K562 (cell line): Measurements from ENCODE around the gene TCF20. TPM values are rescaled to one million over a fixed set of nuclear protein-coding genes. Genes with fewer than 3 reads are reported as not detected.

Experiments
- ARID2 ChIP-seq: fragments of 450-650 bp; IDR thresholded peaks from 2 replicates; pipeline ENCODE4 v1.6.1; 2017; ENCODE audit warnings: antibody characterized with exemption, mild to moderate bottlenecking
- ARID4B ChIP-seq: sonication (generic); formaldehyde crosslinking; IDR thresholded peaks from 2 replicates; pipeline ENCODE4 v1.8.0; 2022; ENCODE audit warnings: mild to moderate bottlenecking, missing genetic modification reagents
- BRF2 ChIP-seq: IDR thresholded peaks from 3 replicates; pipeline ENCODE4 v1.6.1; 2011; ENCODE audit warnings: borderline replicate concordance, mild to moderate bottlenecking; ENCODE audit not compliant: insufficient read length, insufficient read depth
- CAMTA2 ChIP-seq: fragments of 250-450 bp; sonication (Bioruptor Pico); conservative IDR thresholded peaks from 2 replicates; pipeline ENCODE4 v1.5.1; 2022
- ETV1 ChIP-seq: fragments of 450-650 bp; conservative IDR thresholded peaks from 2 replicates; pipeline ENCODE4 v1.6.1; 2016; ENCODE audit warnings: missing genetic modification characterization, control low read depth, low read depth, missing compliant biosample characterization
- FOXP1 ChIP-seq: sonication (generic); formaldehyde crosslinking; IDR thresholded peaks from 2 replicates; pipeline ENCODE4 v1.8.0; 2022; ENCODE audit warnings: mild to moderate bottlenecking, missing genetic modification reagents
- JUN ChIP-seq, 2 experiments: sonication (generic) in 1 of 2; formaldehyde crosslinking in 1 of 2; IDR thresholded peaks; 2 replicates each; pipeline versions ENCODE4 v1.6.1 to v1.8.0; 2012 to 2022; ENCODE audit warnings: borderline replicate concordance in 2 of 2, mild to moderate bottlenecking in 2 of 2, improper control_type of control experiment in 1 of 2, low read depth in 1 of 2, low read length in 1 of 2, missing genetic modification reagents in 1 of 2
- L3MBTL2 ChIP-seq: fragments of 450-650 bp; IDR thresholded peaks from 2 replicates; pipeline ENCODE4 v1.6.1; 2016; ENCODE audit warnings: mild to moderate bottlenecking, moderate library complexity
- MED1 ChIP-seq: sonication (generic); formaldehyde crosslinking; IDR thresholded peaks from 2 replicates; pipeline ENCODE4 v1.8.1; 2023; ENCODE audit warnings: missing genetic modification reagents, borderline replicate concordance
- MIER1 ChIP-seq: fragments of 450-650 bp; IDR thresholded peaks from 2 replicates; pipeline ENCODE4 v1.6.1; 2016; ENCODE audit warnings: antibody characterized with exemption, mild to moderate bottlenecking, low read depth
- NCOA4 ChIP-seq: fragments of 450-650 bp; IDR thresholded peaks from 2 replicates; pipeline ENCODE4 v1.6.1; 2018; ENCODE audit warnings: mild to moderate bottlenecking; ENCODE audit not compliant: partially characterized antibody
- PTBP1 ChIP-seq: fragments of 200-400 bp; formaldehyde crosslinking; IDR thresholded peaks from 2 replicates; pipeline ENCODE4 v1.6.1; 2017; ENCODE audit warnings: low read depth, low read length
- RAD51 ChIP-seq: fragments of 450-650 bp; IDR thresholded peaks from 2 replicates; pipeline ENCODE4 v1.7.1; 2016; ENCODE audit warnings: low read depth, mild to moderate bottlenecking, borderline replicate concordance
- RBM25 ChIP-seq: fragments of 200-400 bp; formaldehyde crosslinking; IDR thresholded peaks from 2 replicates; pipeline ENCODE4 v1.6.1; 2018; ENCODE audit warnings: low read length, low read depth, moderate library complexity; ENCODE audit not compliant: severe bottlenecking
- RCOR1 ChIP-seq, 2 experiments: IDR thresholded peaks; 2 replicates each; pipeline ENCODE4 v1.6.1; 2012; ENCODE audit warnings: low read depth in 2 of 2, low read length in 2 of 2, borderline replicate concordance in 1 of 2, improper control_type of control experiment in 1 of 2
- SP1 ChIP-seq: sonication (generic); formaldehyde crosslinking; IDR thresholded peaks from 2 replicates; pipeline ENCODE4 v1.8.1; 2022; ENCODE audit warnings: mild to moderate bottlenecking, missing genetic modification reagents
- TCF7 ChIP-seq: sonication (generic); IDR thresholded peaks from 2 replicates; pipeline ENCODE4 v1.6.1; 2016; ENCODE audit warnings: antibody characterized with exemption, borderline replicate concordance
- THRB ChIP-seq: fragments of 450-650 bp; formaldehyde crosslinking; conservative IDR thresholded peaks from 2 replicates; pipeline ENCODE4 v1.4.0; 2022; ENCODE audit warnings: mild to moderate bottlenecking, missing genetic modification characterization
- ZNF263 ChIP-seq: sonication (generic); formaldehyde crosslinking; IDR thresholded peaks from 2 replicates; pipeline ENCODE4 v1.8.0; 2022; ENCODE audit warnings: mild to moderate bottlenecking, missing genetic modification reagents, borderline replicate concordance
- ZNF384 ChIP-seq: IDR thresholded peaks from 2 replicates; pipeline ENCODE4 v1.6.1; 2012; ENCODE audit warnings: low read depth, low read length, improper control_type of control experiment
- ZNF77 ChIP-seq: fragments of 250-450 bp; sonication (Bioruptor Pico); IDR thresholded peaks from 2 replicates; pipeline ENCODE4 v1.5.0; 2020
- polyA plus RNA-seq, 8 experiments: library from polyadenylated mRNA; depleted of rRNA in 4 of 8; stranded (reverse) in 5 of 8; unstranded in 3 of 8; fragments of >200 nt; fragmentation: Nextera tagmentation in 2 of 8; fragmentation: Illumina TruSeq in 1 of 8; extraction: Ambion mirVana in 2 of 8; extraction: Trizol in 1 of 8; gene quantifications; 2 replicates each; pipeline versions ENCODE4 v1.2.1 to v1.2.3, GENCODE V29; 2011 to 2014; ENCODE audit warnings: inconsistent platforms in 1 of 8, missing spikeins in 1 of 8
- total RNA-seq, 7 experiments: library from RNA; depleted of rRNA in 6 of 7; stranded (reverse); fragments of >200 nt in 6 of 7; fragmentation: Illumina TruSeq in 2 of 7; extraction: Trizol in 2 of 7; gene quantifications; 2 replicates each; pipeline versions ENCODE4 v1.2.1 to v1.2.3, GENCODE V29; 2011 to 2021; ENCODE audit warnings: low replicate concordance in 1 of 7

Gene TCF20
- total and polyA plus RNA-seq, 9 of the 15 experiments (the other 6 are each of a cell fraction or from before 2014, with no cell fraction given) = 0.35 to 43.6 (median 17.5) TPM

GRCh38 chr22:42294034-42294985 lies 23.9 kb upstream of the TCF20 start (continued):
- TF ChIP-seq ZNF384 (no peak), TCF7 (no peak), BRF2 (no peak), ARID2 (no peak), L3MBTL2 (no peak), MED1 (CRISPR knock-in tag) (no peak), RAD51 (no peak), RBM25 (no peak), CAMTA2 (CRISPR knock-in tag) (no peak), RCOR1 (IDR thresholded peaks at IDR 0.05; ENCODE audit: borderline replicate concordance in 1 of 2, low read depth in 2 of 2, low read length in 2 of 2) (peak in 1 of 2 experiments; percentile 56; a peak in 1 of 4 replicates), PTBP1 (no peak), MIER1 (peak; percentile 88), ETV1 (no peak), ZNF263 (CRISPR knock-in tag) (peak; percentile 76; the same call in 1 of the 2 replicates), ARID4B (CRISPR knock-in tag) (0 out of 2 replicates have a peak, but pooled peaks have one; percentile 42), THRB (CRISPR knock-in tag) (no peak), JUN (IDR thresholded peaks at IDR 0.05; ENCODE audit: borderline replicate concordance, low read depth, low read length) (no peak), JUN (CRISPR knock-in tag; IDR thresholded peaks at IDR 0.05; ENCODE audit: borderline replicate concordance) (no peak), SP1 (CRISPR knock-in tag) (0 out of 2 replicates have a peak, but pooled peaks have one; percentile 23), FOXP1 (CRISPR knock-in tag) (0 out of 2 replicates have a peak, but pooled peaks have one; percentile 23), ZNF77 (CRISPR knock-in tag) (no peak), NCOA4 (no peak)
